GM13976 (cell line): ENCODE results near the gene GBP6.
"Not testable (repeated sequence)": the region's sequence is repeated elsewhere in the genome, so short reads cannot be mapped to it uniquely, and the experiment has no call there.

Experiments used
- DNase-seq: peaks from one replicate; pipeline ENCODE4 v3.0.0; 2012; ENCODE audit warnings: low spot score
- in situ Hi-C: fragments of 300-500 bp; cut with MboI; formaldehyde crosslinking; loops from one replicate; pipeline ENCODE4 v1.12.0; 2022; ENCODE audit warnings: low sequenced_read_pairs, mixed read lengths, inconsistent platforms; ENCODE audit not compliant: unreplicated experiment
- TF ChIP-seq, protein P1 (sequence below): IDR thresholded peaks from 2 replicates; pipeline ENCODE4 v1.5.1; 2012; ENCODE audit warnings: borderline replicate concordance, mild to moderate bottlenecking; ENCODE audit not compliant: insufficient read depth; ENCODE audit errors: extremely low read depth, missing control alignments, control extremely low read depth

Gene GBP6

DNA sequence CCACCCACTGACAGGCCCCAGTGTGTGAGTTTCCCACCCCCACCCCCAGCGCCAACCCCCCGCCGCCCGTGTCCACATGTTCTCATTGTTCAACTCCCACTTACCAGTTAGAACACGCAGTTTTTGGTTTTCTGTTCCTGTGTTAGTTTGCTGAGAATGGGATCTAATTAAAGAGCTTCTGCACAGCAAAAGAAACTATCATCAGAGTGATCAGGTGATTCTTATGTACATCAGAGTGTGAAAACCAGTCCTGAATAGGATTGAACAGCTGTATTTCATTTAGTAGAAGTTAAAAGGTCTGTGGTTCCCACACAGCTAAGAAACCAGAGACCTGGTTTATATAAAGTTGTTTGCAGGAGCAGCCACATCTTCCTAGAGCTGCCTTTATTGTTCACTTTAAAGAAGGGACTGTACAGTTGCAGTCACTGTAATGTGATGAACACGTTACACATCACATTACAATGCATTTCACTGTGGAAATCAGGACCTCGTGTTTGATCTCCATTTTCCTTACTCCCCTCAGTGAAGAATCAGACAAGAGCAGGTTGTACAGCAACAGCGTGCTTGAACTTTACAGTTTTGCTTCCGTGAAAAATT is 1.2 kb downstream of the GBP6 start:
- in situ Hi-C loops = loop anchor here (10.0 kb wide), 1 partner anchor 260 kb away; no protein-coding TSS in a partner anchor
- DNase-seq = no peak
- TF ChIP-seq, protein P1, sequence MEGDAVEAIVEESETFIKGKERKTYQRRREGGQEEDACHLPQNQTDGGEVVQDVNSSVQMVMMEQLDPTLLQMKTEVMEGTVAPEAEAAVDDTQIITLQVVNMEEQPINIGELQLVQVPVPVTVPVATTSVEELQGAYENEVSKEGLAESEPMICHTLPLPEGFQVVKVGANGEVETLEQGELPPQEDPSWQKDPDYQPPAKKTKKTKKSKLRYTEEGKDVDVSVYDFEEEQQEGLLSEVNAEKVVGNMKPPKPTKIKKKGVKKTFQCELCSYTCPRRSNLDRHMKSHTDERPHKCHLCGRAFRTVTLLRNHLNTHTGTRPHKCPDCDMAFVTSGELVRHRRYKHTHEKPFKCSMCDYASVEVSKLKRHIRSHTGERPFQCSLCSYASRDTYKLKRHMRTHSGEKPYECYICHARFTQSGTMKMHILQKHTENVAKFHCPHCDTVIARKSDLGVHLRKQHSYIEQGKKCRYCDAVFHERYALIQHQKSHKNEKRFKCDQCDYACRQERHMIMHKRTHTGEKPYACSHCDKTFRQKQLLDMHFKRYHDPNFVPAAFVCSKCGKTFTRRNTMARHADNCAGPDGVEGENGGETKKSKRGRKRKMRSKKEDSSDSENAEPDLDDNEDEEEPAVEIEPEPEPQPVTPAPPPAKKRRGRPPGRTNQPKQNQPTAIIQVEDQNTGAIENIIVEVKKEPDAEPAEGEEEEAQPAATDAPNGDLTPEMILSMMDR = no peak

DNA sequence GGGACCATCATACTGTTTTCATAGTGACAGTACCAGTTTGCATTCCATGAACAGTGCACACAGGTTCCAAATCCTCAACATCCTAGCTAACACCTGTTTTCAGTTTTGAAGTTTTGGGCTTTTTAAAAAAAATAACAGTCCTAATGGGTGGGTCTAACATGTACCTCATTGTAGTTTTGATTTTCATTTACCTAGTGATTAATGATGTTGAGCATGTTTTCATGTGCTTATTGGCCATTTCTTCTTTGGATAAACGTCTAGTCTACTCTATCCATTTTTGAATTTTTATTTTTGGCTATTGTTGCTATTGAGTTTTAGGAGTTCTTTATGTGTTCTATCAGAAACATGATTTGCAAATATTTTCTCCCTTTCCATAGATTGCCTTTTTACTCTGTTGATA is 3.4 kb downstream of the GBP6 start:
- DNase-seq = no peak
- in situ Hi-C loops = loop anchor here (10.0 kb wide), 1 partner anchor 262 kb away; no protein-coding TSS in a partner anchor
- TF ChIP-seq, protein P1 = no peak

DNA sequence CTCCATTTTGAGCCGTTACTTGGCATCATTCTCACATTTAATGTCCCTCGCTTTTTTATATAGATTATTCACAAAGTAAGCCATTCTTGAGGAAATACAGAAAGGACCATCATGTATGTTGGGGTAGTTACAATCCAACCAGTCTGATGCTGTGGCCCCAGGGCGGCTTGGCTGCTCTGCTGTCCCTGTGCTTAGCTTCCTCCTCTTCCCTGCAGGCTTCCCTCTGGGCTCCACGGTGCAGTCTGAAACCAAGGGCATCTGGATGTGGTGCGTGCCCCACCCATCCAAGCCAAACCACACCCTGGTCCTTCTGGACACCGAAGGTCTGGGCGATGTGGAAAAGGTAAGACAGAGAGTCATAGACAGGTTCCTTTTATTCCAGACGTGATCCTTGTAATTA is 5.5 kb downstream of the GBP6 start:
- TF ChIP-seq, protein P1 = no peak
- in situ Hi-C loops = loop anchor here (10.0 kb wide), 1 partner anchor 265 kb away; no protein-coding TSS in a partner anchor
- DNase-seq = no peak

DNA sequence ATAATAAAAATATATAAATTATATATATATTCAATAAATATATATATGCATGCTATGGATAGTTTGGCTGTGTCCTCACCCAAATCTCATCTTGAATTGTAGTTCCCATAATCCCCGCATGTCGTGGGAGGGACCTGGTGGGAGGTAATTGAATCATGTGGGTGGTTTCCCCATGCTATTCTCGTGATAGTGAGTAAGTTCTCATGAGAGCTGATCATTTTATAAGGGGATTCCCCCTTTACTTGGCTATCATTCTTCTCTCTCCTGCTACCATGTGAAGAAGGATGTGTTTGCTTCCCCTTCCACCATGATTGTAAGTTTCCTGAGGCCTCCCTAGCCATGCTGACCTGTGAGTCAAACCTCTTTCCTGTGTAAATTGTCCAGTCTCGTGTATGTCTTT is 10.0 kb downstream of the GBP6 start:
- DNase-seq, in situ Hi-C loops: not testable (repeated sequence)

DNA sequence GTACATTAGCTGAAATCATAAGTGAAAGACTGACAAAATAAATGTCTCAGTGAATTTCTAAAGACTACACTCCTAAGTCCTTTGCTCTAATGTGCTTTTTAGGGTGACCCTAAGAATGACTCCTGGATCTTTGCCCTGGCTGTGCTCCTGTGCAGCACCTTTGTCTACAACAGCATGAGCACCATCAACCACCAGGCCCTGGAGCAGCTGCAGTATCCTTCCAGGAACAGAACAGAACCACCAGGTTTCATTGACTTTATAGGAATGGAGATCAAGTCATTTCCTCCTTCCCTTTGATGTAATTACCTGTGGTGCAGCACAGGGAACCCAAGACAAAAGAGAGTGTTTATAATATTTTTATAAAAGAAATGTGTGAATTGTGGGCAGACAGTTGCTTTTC is 14.1 kb downstream of the GBP6 start:
- TF ChIP-seq, protein P1 = no peak
- DNase-seq = no peak
- in situ Hi-C loops = no loop called here

DNA sequence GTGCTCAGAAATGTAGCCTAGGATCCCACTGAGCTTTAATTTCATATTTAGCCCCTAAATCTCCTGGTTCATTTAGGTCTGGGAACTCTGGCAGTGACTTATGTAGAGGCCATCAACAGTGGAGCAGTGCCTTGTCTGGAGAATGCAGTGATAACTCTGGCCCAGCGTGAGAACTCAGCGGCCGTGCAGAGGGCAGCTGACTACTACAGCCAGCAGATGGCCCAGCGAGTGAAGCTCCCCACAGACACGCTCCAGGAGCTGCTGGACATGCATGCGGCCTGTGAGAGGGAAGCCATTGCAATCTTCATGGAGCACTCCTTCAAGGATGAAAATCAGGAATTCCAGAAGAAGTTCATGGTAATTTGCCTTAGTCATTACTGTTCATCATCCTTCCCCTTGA is 17.8 kb downstream of the GBP6 start:
- in situ Hi-C loops = no loop called here
- TF ChIP-seq, protein P1 = no peak
- DNase-seq = no peak

DNA sequence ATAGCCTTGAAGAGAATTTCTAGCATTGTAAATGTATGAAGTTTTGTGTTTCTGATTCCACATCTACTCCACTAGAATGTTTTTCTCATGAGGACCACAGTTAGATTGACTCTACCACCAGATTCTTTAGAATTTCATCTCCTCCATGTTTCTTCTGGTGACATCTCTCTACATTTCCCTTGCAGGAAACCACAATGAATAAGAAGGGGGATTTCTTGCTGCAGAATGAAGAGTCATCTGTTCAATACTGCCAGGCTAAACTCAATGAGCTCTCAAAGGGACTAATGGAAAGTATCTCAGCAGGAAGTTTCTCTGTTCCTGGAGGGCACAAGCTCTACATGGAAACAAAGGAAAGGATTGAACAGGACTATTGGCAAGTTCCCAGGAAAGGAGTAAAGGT is 18.6 kb downstream of the GBP6 start:
- TF ChIP-seq, protein P1 = no peak

More for the DNA sequence above, 18.6 kb downstream of the GBP6 start:
- in situ Hi-C loops = no loop called here
- DNase-seq = no peak
